ENCODE results near the gene LRR1.

DNA sequence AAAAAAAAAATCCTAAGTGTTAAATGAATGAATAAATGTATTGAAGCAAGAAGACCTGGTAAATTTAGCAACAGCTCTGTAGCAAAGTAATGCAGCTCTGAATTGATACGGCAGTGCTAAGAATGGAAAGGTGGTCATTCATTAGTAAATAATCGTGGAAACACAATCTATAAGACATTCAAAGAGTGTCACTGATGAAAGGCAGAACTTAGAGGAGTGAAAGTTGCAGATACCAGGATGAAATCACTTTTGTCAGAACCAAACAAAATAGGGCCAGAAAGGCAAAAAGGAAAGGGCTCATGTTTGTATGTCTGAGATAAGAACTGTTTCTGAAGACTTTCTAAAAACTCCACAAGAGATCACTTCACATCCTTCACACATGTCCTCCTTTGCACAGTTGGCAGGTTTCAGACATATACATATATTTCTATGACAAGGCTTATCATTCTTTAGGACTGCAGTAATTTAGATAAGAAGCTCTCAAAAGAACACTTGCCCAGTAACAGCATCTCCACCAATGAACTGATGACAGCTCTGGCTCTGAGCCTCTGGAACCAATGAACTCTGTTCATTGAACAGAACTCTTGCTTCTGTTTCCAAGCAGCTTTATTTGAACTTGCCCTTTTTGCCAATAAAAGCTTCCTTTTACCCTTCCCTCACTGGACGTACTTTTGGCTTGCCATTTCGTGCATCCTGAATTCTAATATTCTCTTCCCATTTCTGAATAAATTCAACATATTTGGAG, 4.2 kb upstream of the LRR1 start:
- no peak for TF ChIP-seq POLR2A (IDR thresholded peaks at IDR 0.05)
- TF ChIP-seq, protein P1, sequence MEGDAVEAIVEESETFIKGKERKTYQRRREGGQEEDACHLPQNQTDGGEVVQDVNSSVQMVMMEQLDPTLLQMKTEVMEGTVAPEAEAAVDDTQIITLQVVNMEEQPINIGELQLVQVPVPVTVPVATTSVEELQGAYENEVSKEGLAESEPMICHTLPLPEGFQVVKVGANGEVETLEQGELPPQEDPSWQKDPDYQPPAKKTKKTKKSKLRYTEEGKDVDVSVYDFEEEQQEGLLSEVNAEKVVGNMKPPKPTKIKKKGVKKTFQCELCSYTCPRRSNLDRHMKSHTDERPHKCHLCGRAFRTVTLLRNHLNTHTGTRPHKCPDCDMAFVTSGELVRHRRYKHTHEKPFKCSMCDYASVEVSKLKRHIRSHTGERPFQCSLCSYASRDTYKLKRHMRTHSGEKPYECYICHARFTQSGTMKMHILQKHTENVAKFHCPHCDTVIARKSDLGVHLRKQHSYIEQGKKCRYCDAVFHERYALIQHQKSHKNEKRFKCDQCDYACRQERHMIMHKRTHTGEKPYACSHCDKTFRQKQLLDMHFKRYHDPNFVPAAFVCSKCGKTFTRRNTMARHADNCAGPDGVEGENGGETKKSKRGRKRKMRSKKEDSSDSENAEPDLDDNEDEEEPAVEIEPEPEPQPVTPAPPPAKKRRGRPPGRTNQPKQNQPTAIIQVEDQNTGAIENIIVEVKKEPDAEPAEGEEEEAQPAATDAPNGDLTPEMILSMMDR (IDR thresholded peaks at IDR 0.05): no peak
